Thyroid gland (tissue), 4 donors: Measurements from ENCODE around the gene THRB. TPM values are rescaled to one million over a fixed set of nuclear protein-coding genes. Genes with fewer than 3 reads are reported as not detected.

Source experiments
- DNase-seq, 2 donors: peaks; one replicate each; pipeline ENCODE4 v3.0.0-alpha.2; 2019
- H3K27ac ChIP-seq, 3 donors: fragments of 200-600 bp; sonication (generic); 1 replicate in 2 of 3; 2 replicates in 1 of 3; pipeline ENCODE4 v1.5.1; 2016 to 2019; ENCODE audit warnings: mild to moderate bottlenecking in 1 of 3, moderate library complexity in 1 of 3
- H3K27me3 ChIP-seq: fragments of 200-600 bp; sonication (generic); one replicate; pipeline ENCODE4 v1.5.1; 2019
- H3K36me3 ChIP-seq, 2 donors: fragments of 200-600 bp; sonication (generic); one replicate each; pipeline ENCODE4 v1.5.1; 2016 to 2019
- H3K4me1 ChIP-seq, 2 donors: fragments of 200-600 bp; sonication (generic); one replicate each; pipeline ENCODE4 v1.5.1; 2017 to 2019
- H3K4me3 ChIP-seq, 3 donors: fragments of 200-600 bp; sonication (generic); replicated peaks in 1 of 3; 1 replicate in 2 of 3; 2 replicates in 1 of 3; pipeline ENCODE4 v1.5.1; 2016; ENCODE audit warnings: mild to moderate bottlenecking in 1 of 3
- H3K9me3 ChIP-seq: fragments of 200-600 bp; sonication (generic); one replicate; pipeline ENCODE4 v1.5.1; 2017
- CTCF ChIP-seq, 6 experiments: fragments of 200-600 bp in 3 of 6; fragments of 450-650 bp in 3 of 6; sonication (generic) in 3 of 6; IDR thresholded peaks; one replicate each; pipeline ENCODE4 v1.5.1; 2016 to 2019; ENCODE audit warnings: antibody characterized with exemption in 6 of 6, mild to moderate bottlenecking in 2 of 6, inconsistent platforms in 1 of 6, moderate library complexity in 1 of 6
- POLR2A ChIP-seq, 2 donors: fragments of 450-650 bp; IDR thresholded peaks; one replicate each; pipeline ENCODE4 v1.6.1; 2017; ENCODE audit warnings: antibody characterized with exemption in 2 of 2, mild to moderate bottlenecking in 2 of 2, moderate library complexity in 1 of 2
- WGBS, 2 donors: methylation state at CpG; one replicate each; pipeline ENCODE4 v1.1.5; 2017; 5-methylcytosine and 5-hydroxymethylcytosine counted together
- intact Hi-C: fragments of 100-400 bp; cut with DNase I; formaldehyde crosslinking; loops from one replicate; pipeline ENCODE4 v1.15.1; 2023
- total RNA-seq, 4 donors: library from RNA; depleted of rRNA; stranded (reverse); fragments of >200 nt; gene quantifications; one replicate each; pipeline ENCODE4 v1.2.3, GENCODE V29; 2016

THRB gene
- total RNA-seq, 4 donors from 2014 or later: 11.1 to 33.2 (median 13.4) TPM

DNA sequence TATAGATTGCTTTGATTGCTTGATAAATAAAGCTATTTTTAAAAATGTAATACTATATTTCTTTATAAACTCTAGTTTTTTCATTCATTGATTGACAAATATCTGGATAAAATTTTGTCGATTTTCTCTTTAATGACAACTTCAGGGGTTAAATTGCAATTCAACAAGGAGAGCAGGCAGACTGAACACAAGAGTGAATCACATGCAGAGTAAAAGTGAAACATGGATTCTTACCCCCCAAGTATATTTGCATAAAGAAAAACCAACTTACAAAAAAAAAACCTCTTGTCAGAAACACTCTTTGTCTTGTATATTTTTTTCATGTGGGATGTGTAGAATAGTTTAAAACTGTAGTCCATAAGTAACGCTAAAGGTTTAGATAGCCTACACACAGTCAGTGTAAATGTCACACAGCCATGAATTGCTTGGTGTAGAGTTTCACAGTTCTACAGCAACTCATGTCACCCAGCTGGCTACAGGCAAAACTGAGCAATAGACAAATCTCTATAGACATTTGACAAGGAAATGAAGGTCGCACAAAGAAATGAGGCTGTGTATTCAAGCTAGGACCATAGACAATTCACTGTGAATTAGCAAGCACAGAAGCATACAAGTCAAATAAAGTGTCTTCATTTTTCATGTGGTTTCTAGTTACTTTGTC lies 141.6 kb downstream of the THRB start:
- Histone ChIP-seq H3K4me1 (peaks cover 8 to 11% of the 10 kb centered on the region in 2 donors), H3K27me3 (no peaks in the 10 kb centered on the region), H3K4me3 (no peak overlapping the region), H3K9me3 (no peaks in the 10 kb centered on the region), H3K36me3 (no peaks in the 10 kb centered on the region), H3K27ac (no peak overlapping the region)
- WGBS, 2 donors: 87 to 90% methylated on average over 3 of the region's 3 CpGs
- TF ChIP-seq POLR2A (IDR thresholded peaks at IDR 0.05): no peak
- TF ChIP-seq CTCF (IDR thresholded peaks at IDR 0.05): no peak
- intact Hi-C loops: no loop called here
- DNase-seq: no peak

DNA sequence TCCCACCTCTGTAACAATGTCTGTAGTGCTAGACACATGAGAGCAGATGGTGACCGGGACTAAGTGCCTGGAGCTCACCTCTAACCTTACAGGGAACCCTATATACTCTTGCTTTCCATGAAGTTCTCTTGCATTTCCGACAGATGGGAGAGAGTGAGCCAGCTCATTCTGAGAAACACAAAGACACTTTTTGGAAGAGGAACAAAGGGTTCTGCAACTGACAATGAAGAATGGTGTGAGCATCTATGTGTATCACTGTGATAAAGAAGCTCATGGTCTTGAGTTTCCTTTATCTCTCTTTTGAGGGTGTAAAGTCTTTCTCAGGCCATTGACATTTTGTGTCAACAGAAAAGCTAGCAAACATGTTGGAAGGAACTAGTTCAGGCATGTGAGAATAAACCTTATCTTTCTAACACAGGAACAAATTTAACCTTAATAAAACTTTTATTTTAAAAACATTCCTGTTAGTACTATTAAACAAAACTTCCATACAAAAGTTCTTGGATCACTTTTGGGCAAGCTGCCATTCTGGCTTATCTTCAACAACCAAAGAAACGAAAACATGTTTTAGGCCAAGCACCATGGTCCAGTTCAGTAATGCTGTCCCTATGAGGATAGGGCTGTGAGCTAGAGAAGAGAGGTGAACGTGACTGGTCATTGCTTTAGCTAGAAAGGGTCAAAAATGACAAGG lies 142.7 kb downstream of the THRB start:
- intact Hi-C loops: no loop called here
- Histone ChIP-seq H3K4me1 (peaks cover 8 to 11% of the 10 kb centered on the region in 2 donors), H3K27me3 (no peaks in the 10 kb centered on the region), H3K36me3 (no peaks in the 10 kb centered on the region), H3K9me3 (no peaks in the 10 kb centered on the region), H3K27ac (no peak overlapping the region), H3K4me3 (no peak overlapping the region)
- DNase-seq: peak; percentile 22 to 50
- TF ChIP-seq CTCF (IDR thresholded peaks at IDR 0.05): no peak
- no peak for TF ChIP-seq POLR2A (IDR thresholded peaks at IDR 0.05)
- WGBS, 2 donors: 36 to 45% methylated on average over 4 of the region's 4 CpGs

GRCh38 chr3:24349367-24350019 lies 145.2 kb downstream of the THRB start:
- no peak for TF ChIP-seq CTCF (IDR thresholded peaks at IDR 0.05)
- no peak overlapping the region for H3K4me3 ChIP-seq
- DNase-seq: no peak
- intact Hi-C loops: no loop called here
- no peaks in the 10 kb centered on the region for H3K9me3 ChIP-seq
- H3K36me3 ChIP-seq: no peaks in the 10 kb centered on the region
- WGBS, 2 donors: 91 to 92% methylated on average over 1 of the region's 1 CpG
- no peak overlapping the region for H3K27ac ChIP-seq
- no peaks in the 10 kb centered on the region for H3K27me3 ChIP-seq
- peaks cover 11 to 15% of the 10 kb centered on the region in 2 donors for H3K4me1 ChIP-seq

- Histone ChIP-seq H3K27me3 (no peaks in the 10 kb centered on the region), H3K36me3 (no peaks in the 10 kb centered on the region), H3K9me3 (no peaks in the 10 kb centered on the region), H3K4me1 (peaks cover 11 to 15% of the 10 kb centered on the region in 2 donors), H3K27ac (no peak overlapping the region), H3K4me3 (no peak overlapping the region)
- intact Hi-C loops: no loop called here
- DNase-seq: no peak
- 92 to 93% methylated on average over 4 of the region's 4 CpGs for WGBS, 2 donors
- TF ChIP-seq CTCF (IDR thresholded peaks at IDR 0.05): no peak
- TF ChIP-seq POLR2A (IDR thresholded peaks at IDR 0.05): no peak
These were observed 146.3 kb downstream of the THRB start for GRCh38 chr3:24348348-24348747.
